HUES48 (cell line): Measurements from ENCODE around the gene ADGB.

ENCODE experiments used
- H3K27ac ChIP-seq: one replicate; pipeline ENCODE4 v1.7.0; 2013; ENCODE audit warnings: low read depth, low read length, inconsistent platforms
- H3K27me3 ChIP-seq: 2 replicates; pipeline ENCODE4 v1.6.1; 2013; ENCODE audit warnings: mild to moderate bottlenecking, low read length; ENCODE audit not compliant: control insufficient read depth, insufficient read depth
- H3K36me3 ChIP-seq: 2 replicates; pipeline ENCODE4 v1.6.1; 2013; ENCODE audit warnings: low read length; ENCODE audit not compliant: control insufficient read depth, insufficient read depth
- H3K4me1 ChIP-seq: 2 replicates; pipeline ENCODE4 v1.6.1; 2013; ENCODE audit warnings: mild to moderate bottlenecking, low read length; ENCODE audit not compliant: control insufficient read depth, insufficient read depth
- H3K4me3 ChIP-seq: 2 replicates; pipeline ENCODE4 v1.5.1; 2013; ENCODE audit warnings: mild to moderate bottlenecking, low read depth, low read length
- H3K9ac ChIP-seq: 2 replicates; pipeline ENCODE4 v1.6.1; 2013; ENCODE audit warnings: mild to moderate bottlenecking, low read depth, low read length, moderate library complexity
- H3K9me3 ChIP-seq: 2 replicates; pipeline ENCODE4 v1.6.1; 2013; ENCODE audit warnings: low read length; ENCODE audit not compliant: control insufficient read depth, insufficient read depth

Gene ADGB

GRCh38 chr6:146628350-146628749 is 29.6 kb downstream of the ADGB start:
- Histone ChIP-seq H3K4me3 (no peak overlapping the region), H3K27me3 (no peaks in the 10 kb centered on the region), H3K9ac (no peak overlapping the region), H3K4me1 (no peaks in the 10 kb centered on the region), H3K36me3 (no peaks in the 10 kb centered on the region), H3K9me3 (no peaks in the 10 kb centered on the region), H3K27ac (no peak overlapping the region)

- no peak overlapping the region for H3K27ac ChIP-seq
- no peak overlapping the region for H3K9ac ChIP-seq
- no peaks in the 10 kb centered on the region for H3K9me3 ChIP-seq
- H3K4me3 ChIP-seq, result no peak overlapping the region
- no peaks in the 10 kb centered on the region for H3K4me1 ChIP-seq
- H3K36me3 ChIP-seq, result no peaks in the 10 kb centered on the region
- no peaks in the 10 kb centered on the region for H3K27me3 ChIP-seq
Observed at GRCh38 chr6:146634022-146634421, 35.2 kb downstream of the ADGB start.

GRCh38 chr6:146635165-146635564 is 36.4 kb downstream of the ADGB start:
- Histone ChIP-seq H3K9ac (no peak overlapping the region), H3K27ac (no peak overlapping the region)

GRCh38 chr6:146636481-146636880 is 37.7 kb downstream of the ADGB start:
- H3K9ac ChIP-seq, result no peak overlapping the region
- no peaks in the 10 kb centered on the region for H3K9me3 ChIP-seq
- H3K27ac ChIP-seq, result no peak overlapping the region
- H3K27me3 ChIP-seq, result no peaks in the 10 kb centered on the region
- H3K4me3 ChIP-seq, result no peak overlapping the region
- no peaks in the 10 kb centered on the region for H3K36me3 ChIP-seq
- no peaks in the 10 kb centered on the region for H3K4me1 ChIP-seq

More at GRCh38 chr6:146635165-146635564, 36.4 kb downstream of the ADGB start:
- Histone ChIP-seq H3K27me3 (no peaks in the 10 kb centered on the region), H3K4me1 (no peaks in the 10 kb centered on the region), H3K9me3 (no peaks in the 10 kb centered on the region), H3K4me3 (no peak overlapping the region), H3K36me3 (no peaks in the 10 kb centered on the region)

GRCh38 chr6:146642921-146643320 is 44.1 kb downstream of the ADGB start:
- Histone ChIP-seq H3K9me3 (no peaks in the 10 kb centered on the region), H3K4me1 (no peaks in the 10 kb centered on the region), H3K27ac (no peak overlapping the region), H3K9ac (no peak overlapping the region), H3K27me3 (no peaks in the 10 kb centered on the region), H3K36me3 (no peaks in the 10 kb centered on the region), H3K4me3 (no peak overlapping the region)

GRCh38 chr6:146650799-146651481 is 52.2 kb downstream of the ADGB start:
- Histone ChIP-seq H3K9ac (no peak overlapping the region), H3K36me3 (no peaks in the 10 kb centered on the region), H3K27ac (no peak overlapping the region), H3K4me3 (no peak overlapping the region), H3K9me3 (no peaks in the 10 kb centered on the region), H3K27me3 (no peaks in the 10 kb centered on the region), H3K4me1 (no peaks in the 10 kb centered on the region)

GRCh38 chr6:146651482-146651863 is 52.7 kb downstream of the ADGB start:
- H3K27ac ChIP-seq, result no peak overlapping the region
- H3K4me1 ChIP-seq, result no peaks in the 10 kb centered on the region
- no peaks in the 10 kb centered on the region for H3K27me3 ChIP-seq
- no peaks in the 10 kb centered on the region for H3K36me3 ChIP-seq
- no peak overlapping the region for H3K4me3 ChIP-seq
- H3K9me3 ChIP-seq, result no peaks in the 10 kb centered on the region
- no peak overlapping the region for H3K9ac ChIP-seq

GRCh38 chr6:146657432-146657831 is 58.7 kb downstream of the ADGB start:
- no peak overlapping the region for H3K9ac ChIP-seq
- H3K9me3 ChIP-seq, result no peaks in the 10 kb centered on the region
- no peaks in the 10 kb centered on the region for H3K4me1 ChIP-seq
- H3K4me3 ChIP-seq, result no peak overlapping the region
- no peaks in the 10 kb centered on the region for H3K27me3 ChIP-seq
- H3K36me3 ChIP-seq, result no peaks in the 10 kb centered on the region
- no peak overlapping the region for H3K27ac ChIP-seq

GRCh38 chr6:146664871-146665360 is 66.1 kb downstream of the ADGB start:
- Histone ChIP-seq H3K27me3 (no peaks in the 10 kb centered on the region), H3K4me1 (peaks cover 5% of the 10 kb centered on the region; the same call in 1 of the 2 replicates), H3K4me3 (no peak overlapping the region), H3K27ac (no peak overlapping the region), H3K36me3 (no peaks in the 10 kb centered on the region), H3K9me3 (no peaks in the 10 kb centered on the region), H3K9ac (no peak overlapping the region)

- Histone ChIP-seq H3K9me3 (no peaks in the 10 kb centered on the region), H3K4me1 (peaks cover 5% of the 10 kb centered on the region; the same call in 1 of the 2 replicates), H3K4me3 (no peak overlapping the region), H3K36me3 (no peaks in the 10 kb centered on the region), H3K27ac (peak overlapping the region; percentile 32), H3K9ac (no peak overlapping the region), H3K27me3 (no peaks in the 10 kb centered on the region)
Observed at GRCh38 chr6:146666909-146667308, 68.1 kb downstream of the ADGB start.

- no peak overlapping the region for H3K9ac ChIP-seq
Observed at GRCh38 chr6:146670161-146670560, 71.4 kb downstream of the ADGB start.

More at GRCh38 chr6:146670161-146670560, 71.4 kb downstream of the ADGB start:
- no peak overlapping the region for H3K27ac ChIP-seq
- no peaks in the 10 kb centered on the region for H3K36me3 ChIP-seq
- H3K9me3 ChIP-seq, result no peaks in the 10 kb centered on the region
- H3K27me3 ChIP-seq, result no peaks in the 10 kb centered on the region
- H3K4me1 ChIP-seq, result peaks cover 5% of the 10 kb centered on the region; the same call in 1 of the 2 replicates
- H3K4me3 ChIP-seq, result no peak overlapping the region
